HepG2 (cell line): Measurements from ENCODE around the gene SEMA3F. TPM values are rescaled to one million over a fixed set of nuclear protein-coding genes. Genes with fewer than 3 reads are reported as not detected.

Experiments
- ARID5B ChIP-seq: IDR thresholded peaks from 2 replicates; pipeline ENCODE4 v1.4.0; 2020; ENCODE audit warnings: mild to moderate bottlenecking, missing genetic modification reagents
- CCDC6 ChIP-seq: sonication (generic); formaldehyde crosslinking; IDR thresholded peaks from 2 replicates; pipeline ENCODE4 v1.8.1; 2022; ENCODE audit warnings: mild to moderate bottlenecking, missing genetic modification reagents, moderate library complexity
- ERF ChIP-seq: IDR thresholded peaks from 2 replicates; pipeline ENCODE4 v1.6.1; 2018; ENCODE audit warnings: missing biosample characterization, missing genetic modification reagents
- FOSL2 ChIP-seq: sonication (generic); formaldehyde crosslinking; IDR thresholded peaks from 2 replicates; pipeline ENCODE4 v1.4.0; 2020; ENCODE audit warnings: missing genetic modification reagents
- FOXO1 ChIP-seq: sonication (generic); formaldehyde crosslinking; IDR thresholded peaks from 2 replicates; pipeline ENCODE4 v1.4.0; 2020; ENCODE audit warnings: missing genetic modification reagents
- HOXA3 ChIP-seq: sonication (generic); formaldehyde crosslinking; IDR thresholded peaks from 2 replicates; pipeline ENCODE4 v1.5.0; 2020; ENCODE audit warnings: missing genetic modification reagents
- KLF6 ChIP-seq: IDR thresholded peaks from 2 replicates; pipeline ENCODE4 v1.8.0; 2016; ENCODE audit warnings: missing biosample characterization, missing genetic modification reagents
- NRL ChIP-seq: sonication (generic); formaldehyde crosslinking; IDR thresholded peaks from 2 replicates; pipeline ENCODE4 v1.5.0; 2020; ENCODE audit warnings: missing genetic modification reagents, mild to moderate bottlenecking, moderate library complexity, borderline replicate concordance
- PHF21A ChIP-seq: sonication (generic); formaldehyde crosslinking; IDR thresholded peaks from 2 replicates; pipeline ENCODE4 v1.5.0; 2020; ENCODE audit warnings: mild to moderate bottlenecking, missing genetic modification reagents
- RELA ChIP-seq: sonication (generic); formaldehyde crosslinking; IDR thresholded peaks from 2 replicates; pipeline ENCODE4 v1.4.0; 2020; ENCODE audit warnings: missing genetic modification reagents
- SALL1 ChIP-seq: sonication (generic); formaldehyde crosslinking; IDR thresholded peaks from 2 replicates; pipeline ENCODE4 v1.8.0; 2022; ENCODE audit warnings: mild to moderate bottlenecking, missing genetic modification reagents
- SOX6 ChIP-seq, 2 experiments: fragments of 450-650 bp in 1 of 2; sonication (generic) in 1 of 2; formaldehyde crosslinking in 1 of 2; IDR thresholded peaks; 2 replicates each; pipeline versions ENCODE4 v1.4.0 to v1.6.1; 2017 to 2020; ENCODE audit warnings: antibody characterized with exemption in 1 of 2, mild to moderate bottlenecking in 1 of 2, missing genetic modification reagents in 1 of 2
- STAG1 ChIP-seq: sonication (generic); formaldehyde crosslinking; IDR thresholded peaks from 2 replicates; pipeline ENCODE4 v1.4.0; 2020; ENCODE audit warnings: missing genetic modification reagents
- ZNF224 ChIP-seq: sonication (generic); formaldehyde crosslinking; IDR thresholded peaks from 2 replicates; pipeline ENCODE4 v1.5.0; 2020; ENCODE audit warnings: mild to moderate bottlenecking, missing genetic modification reagents
- ZNF280B ChIP-seq: sonication (generic); formaldehyde crosslinking; IDR thresholded peaks from 2 replicates; pipeline ENCODE4 v1.5.0; 2020; ENCODE audit warnings: missing genetic modification reagents, mild to moderate bottlenecking, borderline replicate concordance
- ZNF362 ChIP-seq: sonication (generic); formaldehyde crosslinking; IDR thresholded peaks from 2 replicates; pipeline ENCODE4 v1.4.0; 2020; ENCODE audit warnings: missing genetic modification reagents, mild to moderate bottlenecking, borderline replicate concordance
- polyA plus RNA-seq, 8 experiments: library from polyadenylated mRNA; depleted of rRNA in 3 of 8; stranded (reverse) in 7 of 8; unstranded in 1 of 8; fragments of >200 nt; fragmentation: Illumina TruSeq in 4 of 8; extraction: Trizol in 4 of 8; gene quantifications; 2 replicates each; pipeline versions ENCODE4 v1.2.1 to v1.2.3, GENCODE V29; 2011 to 2016; ENCODE audit warnings: low read depth in 4 of 8, missing spikeins in 1 of 8, mixed read lengths in 1 of 8; ENCODE audit not compliant: insufficient read depth in 1 of 8
- total RNA-seq, 5 experiments: library from RNA; depleted of rRNA; stranded (reverse); fragments of >200 nt; fragmentation: Illumina TruSeq; extraction: Trizol; gene quantifications; 2 replicates each; pipeline ENCODE4 v1.2.3, GENCODE V29; 2016; ENCODE audit warnings: low read depth in 1 of 5
- TF ChIP-seq, protein P1 (sequence below): sonication (generic); formaldehyde crosslinking; IDR thresholded peaks from 2 replicates; pipeline ENCODE4 v1.5.1; 2020; ENCODE audit warnings: mild to moderate bottlenecking, moderate library complexity, missing genetic modification reagents
- TF ChIP-seq, protein P2 (sequence below): sonication (generic); formaldehyde crosslinking; IDR thresholded peaks from 2 replicates; pipeline ENCODE4 v1.4.0; 2020; ENCODE audit warnings: missing genetic modification reagents

The SEMA3F gene
- total and polyA plus RNA-seq, 2 of the 13 experiments (the other 11 are each of a cell fraction or from before 2014, with no cell fraction given) = 7.6 to 17.2 TPM

GRCh38 chr3:50189274-50189673, 34.1 kb downstream of the SEMA3F start (continued):
- TF ChIP-seq, protein P1, sequence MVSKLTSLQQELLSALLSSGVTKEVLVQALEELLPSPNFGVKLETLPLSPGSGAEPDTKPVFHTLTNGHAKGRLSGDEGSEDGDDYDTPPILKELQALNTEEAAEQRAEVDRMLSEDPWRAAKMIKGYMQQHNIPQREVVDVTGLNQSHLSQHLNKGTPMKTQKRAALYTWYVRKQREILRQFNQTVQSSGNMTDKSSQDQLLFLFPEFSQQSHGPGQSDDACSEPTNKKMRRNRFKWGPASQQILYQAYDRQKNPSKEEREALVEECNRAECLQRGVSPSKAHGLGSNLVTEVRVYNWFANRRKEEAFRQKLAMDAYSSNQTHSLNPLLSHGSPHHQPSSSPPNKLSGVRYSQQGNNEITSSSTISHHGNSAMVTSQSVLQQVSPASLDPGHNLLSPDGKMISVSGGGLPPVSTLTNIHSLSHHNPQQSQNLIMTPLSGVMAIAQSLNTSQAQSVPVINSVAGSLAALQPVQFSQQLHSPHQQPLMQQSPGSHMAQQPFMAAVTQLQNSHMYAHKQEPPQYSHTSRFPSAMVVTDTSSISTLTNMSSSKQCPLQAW (CRISPR knock-in tag) = peak; percentile 67
- TF ChIP-seq RELA = 0 out of 2 replicates have a peak, but pooled peaks have one; percentile 63
- peak; percentile 21; the same call in 1 of the 2 replicates for TF ChIP-seq NRL (CRISPR knock-in tag)
- peak; percentile 23; the same call in 1 of the 2 replicates for TF ChIP-seq FOSL2 (CRISPR knock-in tag)
- TF ChIP-seq ZNF362 (CRISPR knock-in tag) = no peak
- TF ChIP-seq ZNF280B (CRISPR knock-in tag) = peak; percentile 34; the same call in 1 of the 2 replicates
- no peak for TF ChIP-seq SOX6 (IDR thresholded peaks at IDR 0.05)
- peak; percentile 24; the same call in 1 of the 2 replicates for TF ChIP-seq SOX6 (CRISPR knock-in tag; IDR thresholded peaks at IDR 0.05)
- TF ChIP-seq STAG1 = peak; percentile 99
- 0 out of 2 replicates have a peak, but pooled peaks have one; percentile 41 for TF ChIP-seq PHF21A
- peak; percentile 32; the same call in 1 of the 2 replicates for TF ChIP-seq SALL1 (CRISPR knock-in tag)
- TF ChIP-seq, protein P2, sequence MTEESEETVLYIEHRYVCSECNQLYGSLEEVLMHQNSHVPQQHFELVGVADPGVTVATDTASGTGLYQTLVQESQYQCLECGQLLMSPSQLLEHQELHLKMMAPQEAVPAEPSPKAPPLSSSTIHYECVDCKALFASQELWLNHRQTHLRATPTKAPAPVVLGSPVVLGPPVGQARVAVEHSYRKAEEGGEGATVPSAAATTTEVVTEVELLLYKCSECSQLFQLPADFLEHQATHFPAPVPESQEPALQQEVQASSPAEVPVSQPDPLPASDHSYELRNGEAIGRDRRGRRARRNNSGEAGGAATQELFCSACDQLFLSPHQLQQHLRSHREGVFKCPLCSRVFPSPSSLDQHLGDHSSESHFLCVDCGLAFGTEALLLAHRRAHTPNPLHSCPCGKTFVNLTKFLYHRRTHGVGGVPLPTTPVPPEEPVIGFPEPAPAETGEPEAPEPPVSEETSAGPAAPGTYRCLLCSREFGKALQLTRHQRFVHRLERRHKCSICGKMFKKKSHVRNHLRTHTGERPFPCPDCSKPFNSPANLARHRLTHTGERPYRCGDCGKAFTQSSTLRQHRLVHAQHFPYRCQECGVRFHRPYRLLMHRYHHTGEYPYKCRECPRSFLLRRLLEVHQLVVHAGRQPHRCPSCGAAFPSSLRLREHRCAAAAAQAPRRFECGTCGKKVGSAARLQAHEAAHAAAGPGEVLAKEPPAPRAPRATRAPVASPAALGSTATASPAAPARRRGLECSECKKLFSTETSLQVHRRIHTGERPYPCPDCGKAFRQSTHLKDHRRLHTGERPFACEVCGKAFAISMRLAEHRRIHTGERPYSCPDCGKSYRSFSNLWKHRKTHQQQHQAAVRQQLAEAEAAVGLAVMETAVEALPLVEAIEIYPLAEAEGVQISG = peak; percentile 41; the same call in 1 of the 2 replicates
- peak; percentile 70; the same call in 1 of the 2 replicates for TF ChIP-seq ERF (CRISPR knock-in tag)
- 0 out of 2 replicates have a peak, but pooled peaks have one; percentile 13 for TF ChIP-seq FOXO1 (CRISPR knock-in tag)
- TF ChIP-seq KLF6 (CRISPR knock-in tag) = 0 out of 2 replicates have a peak, but pooled peaks have one; percentile 33
- 0 out of 2 replicates have a peak, but pooled peaks have one; percentile 8 for TF ChIP-seq ARID5B (CRISPR knock-in tag)
- TF ChIP-seq CCDC6 (CRISPR knock-in tag) = 0 out of 2 replicates have a peak, but pooled peaks have one; percentile 58
- TF ChIP-seq HOXA3 = peak; percentile 30; the same call in 1 of the 2 replicates
- TF ChIP-seq ZNF224 (CRISPR knock-in tag) = no peak
